HUES6 (cell line): ENCODE results near the gene SRPRB.

Experiments used
- H3K27ac ChIP-seq: 2 replicates; pipeline ENCODE4 v1.7.0; 2013; ENCODE audit warnings: low read depth, mild to moderate bottlenecking, low read length, inconsistent platforms
- H3K27me3 ChIP-seq: 2 replicates; pipeline ENCODE4 v1.6.1; 2013; ENCODE audit warnings: low read length; ENCODE audit not compliant: control insufficient read depth, insufficient read depth
- H3K36me3 ChIP-seq: 2 replicates; pipeline ENCODE4 v1.6.1; 2013; ENCODE audit warnings: low read length; ENCODE audit not compliant: control insufficient read depth, insufficient read depth
- H3K4me1 ChIP-seq: 2 replicates; pipeline ENCODE4 v1.6.1; 2013; ENCODE audit warnings: low read length; ENCODE audit not compliant: control insufficient read depth, insufficient read depth
- H3K4me3 ChIP-seq: 2 replicates; pipeline ENCODE4 v1.5.1; 2013; ENCODE audit warnings: low read depth, low read length
- H3K9ac ChIP-seq: one replicate; pipeline ENCODE4 v1.6.1; 2013; ENCODE audit warnings: mild to moderate bottlenecking, low read length
- H3K9me3 ChIP-seq: 2 replicates; pipeline ENCODE4 v1.6.1; 2013; ENCODE audit warnings: low read depth, low read length; ENCODE audit not compliant: control insufficient read depth, insufficient read depth

SRPRB gene

GRCh38 chr3:133763797-133764683 lies 41.6 kb upstream of the SRPRB start:
- Histone ChIP-seq H3K4me3 (no peak overlapping the region), H3K9me3 (no peaks in the 10 kb centered on the region), H3K9ac (no peak overlapping the region), H3K27me3 (no peaks in the 10 kb centered on the region), H3K36me3 (no peaks in the 10 kb centered on the region), H3K27ac (no peak overlapping the region), H3K4me1 (peaks cover 6% of the 10 kb centered on the region)

GRCh38 chr3:133765256-133765655 lies 40.4 kb upstream of the SRPRB start:
- Histone ChIP-seq H3K4me1 (no peaks in the 10 kb centered on the region), H3K9ac (no peak overlapping the region), H3K27ac (no peak overlapping the region), H3K36me3 (no peaks in the 10 kb centered on the region), H3K27me3 (no peaks in the 10 kb centered on the region), H3K4me3 (no peak overlapping the region), H3K9me3 (no peaks in the 10 kb centered on the region)

GRCh38 chr3:133767607-133768006 lies 38.0 kb upstream of the SRPRB start:
- Histone ChIP-seq H3K9ac (no peak overlapping the region), H3K27me3 (no peaks in the 10 kb centered on the region), H3K27ac (no peak overlapping the region), H3K4me1 (no peaks in the 10 kb centered on the region), H3K36me3 (no peaks in the 10 kb centered on the region), H3K9me3 (no peaks in the 10 kb centered on the region), H3K4me3 (no peak overlapping the region)

- no peaks in the 10 kb centered on the region for H3K27me3 ChIP-seq
- no peaks in the 10 kb centered on the region for H3K4me1 ChIP-seq
- no peak overlapping the region for H3K4me3 ChIP-seq
- H3K27ac ChIP-seq: no peak overlapping the region
- H3K36me3 ChIP-seq: no peaks in the 10 kb centered on the region
- no peaks in the 10 kb centered on the region for H3K9me3 ChIP-seq
- no peak overlapping the region for H3K9ac ChIP-seq
These were observed 36.1 kb upstream of the SRPRB start for GRCh38 chr3:133769536-133769935.

GRCh38 chr3:133773732-133774131 lies 31.9 kb upstream of the SRPRB start:
- Histone ChIP-seq H3K9ac (no peak overlapping the region), H3K4me1 (peaks cover 7% of the 10 kb centered on the region; the same call in 1 of the 2 replicates), H3K9me3 (no peaks in the 10 kb centered on the region)

GRCh38 chr3:133775309-133775708 lies 30.3 kb upstream of the SRPRB start:
- Histone ChIP-seq H3K9me3 (no peaks in the 10 kb centered on the region), H3K36me3 (no peaks in the 10 kb centered on the region), H3K27me3 (no peaks in the 10 kb centered on the region), H3K27ac (no peak overlapping the region), H3K4me1 (peaks cover 7% of the 10 kb centered on the region; the same call in 1 of the 2 replicates), H3K4me3 (no peak overlapping the region), H3K9ac (no peak overlapping the region)

More at GRCh38 chr3:133773732-133774131, 31.9 kb upstream of the SRPRB start:
- Histone ChIP-seq H3K27ac (no peak overlapping the region), H3K36me3 (no peaks in the 10 kb centered on the region), H3K4me3 (no peak overlapping the region), H3K27me3 (no peaks in the 10 kb centered on the region)

- H3K4me3 ChIP-seq: no peak overlapping the region
- H3K9me3 ChIP-seq: no peaks in the 10 kb centered on the region
- no peak overlapping the region for H3K27ac ChIP-seq
- no peak overlapping the region for H3K9ac ChIP-seq
- no peaks in the 10 kb centered on the region for H3K36me3 ChIP-seq
- peaks cover 7% of the 10 kb centered on the region; the same call in 1 of the 2 replicates for H3K4me1 ChIP-seq
- no peaks in the 10 kb centered on the region for H3K27me3 ChIP-seq
These were observed 29.8 kb upstream of the SRPRB start for GRCh38 chr3:133775835-133776234.

- Histone ChIP-seq H3K9ac (no peak overlapping the region), H3K27me3 (no peaks in the 10 kb centered on the region), H3K36me3 (no peaks in the 10 kb centered on the region), H3K27ac (no peak overlapping the region), H3K4me3 (no peak overlapping the region), H3K9me3 (no peaks in the 10 kb centered on the region), H3K4me1 (peaks cover 7% of the 10 kb centered on the region; the same call in 1 of the 2 replicates)
These were observed 28.7 kb upstream of the SRPRB start for GRCh38 chr3:133776794-133777438.

GRCh38 chr3:133777807-133778568 lies 27.6 kb upstream of the SRPRB start:
- H3K9me3 ChIP-seq: no peaks in the 10 kb centered on the region
- H3K36me3 ChIP-seq: no peaks in the 10 kb centered on the region
- H3K4me1 ChIP-seq: peaks cover 7% of the 10 kb centered on the region; the same call in 1 of the 2 replicates
- H3K9ac ChIP-seq: no peak overlapping the region
- H3K4me3 ChIP-seq: no peak overlapping the region
- no peaks in the 10 kb centered on the region for H3K27me3 ChIP-seq
- no peak overlapping the region for H3K27ac ChIP-seq

GRCh38 chr3:133779626-133780203 lies 25.9 kb upstream of the SRPRB start:
- no peaks in the 10 kb centered on the region for H3K36me3 ChIP-seq
- no peak overlapping the region for H3K27ac ChIP-seq
- no peak overlapping the region for H3K9ac ChIP-seq
- H3K4me3 ChIP-seq: no peak overlapping the region
- H3K4me1 ChIP-seq: peaks cover 7% of the 10 kb centered on the region; the same call in 1 of the 2 replicates
- peaks cover 10% of the 10 kb centered on the region for H3K9me3 ChIP-seq
- no peaks in the 10 kb centered on the region for H3K27me3 ChIP-seq
